Measurements from ENCODE around the gene OTUD7B.

OTUD7B gene

DNA sequence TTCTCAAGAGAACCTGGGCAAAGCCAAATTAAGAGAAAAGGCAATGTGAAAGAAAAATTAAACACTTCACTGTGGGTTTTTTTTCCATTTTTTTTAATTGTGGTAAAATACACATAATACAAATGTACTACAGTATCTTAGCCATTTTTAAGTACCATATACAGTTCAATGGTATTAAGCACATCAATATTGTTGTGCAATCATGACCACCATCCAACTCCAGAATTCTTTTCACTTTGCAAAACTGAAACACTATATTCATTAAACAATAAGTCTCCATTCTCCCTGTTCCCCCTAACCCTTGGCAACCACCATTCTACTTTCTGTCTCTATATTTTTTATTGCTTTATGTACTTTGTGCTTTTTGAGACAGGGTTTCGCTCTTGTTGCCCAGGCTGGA, 17.8 kb upstream of the OTUD7B start:
- no peaks in the 10 kb centered on the region for H3K36me3 ChIP-seq
- 0 out of 22 replicates have a peak, but pooled peaks of 1 of the 11 experiments have one; percentile 21 for TF ChIP-seq Cebpa-rat (IDR thresholded peaks at IDR 0.05)
- no peak overlapping the region for H3K4me2 ChIP-seq
- no peak overlapping the region for H3K4me3 ChIP-seq
- H3K9ac ChIP-seq = no peak overlapping the region
- H3K27me3 ChIP-seq = peaks cover 0 to 43% (median 0%) of the 10 kb centered on the region in 11 experiments; a peak in 4 of 22 replicates
- H3K27ac ChIP-seq = no peak overlapping the region
- H4K20me1 ChIP-seq = no peaks in the 10 kb centered on the region
- no peaks in the 10 kb centered on the region for H3K4me1 ChIP-seq
- H3K9me3 ChIP-seq (replicated peaks in 1 of 11) = no peaks in the 10 kb centered on the region

DNA sequence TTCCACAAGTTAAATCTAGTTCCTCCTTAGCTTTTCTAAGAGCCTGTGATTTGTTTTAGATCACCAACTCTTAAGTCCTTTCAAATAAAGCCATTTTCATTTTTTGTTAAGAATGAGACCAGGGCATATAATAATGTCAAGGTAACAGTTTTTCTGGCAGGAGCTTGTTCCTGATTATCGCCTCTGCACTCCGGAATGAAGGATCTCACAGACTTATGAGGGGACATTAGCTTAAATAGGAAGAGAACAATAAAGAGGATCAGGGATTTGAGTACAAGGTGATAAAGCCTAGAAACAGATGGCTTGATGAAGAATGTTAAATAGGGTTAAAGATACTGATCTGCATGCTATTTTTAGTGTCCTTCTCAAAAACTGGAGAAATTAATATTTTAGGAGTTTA, 13.6 kb upstream of the OTUD7B start:
- H3K4me3 ChIP-seq = no peak overlapping the region
- no peaks in the 10 kb centered on the region for H3K36me3 ChIP-seq
- no peak overlapping the region for H3K4me2 ChIP-seq
- TF ChIP-seq Cebpa-rat (IDR thresholded peaks at IDR 0.05) = no peak
- H3K27ac ChIP-seq = no peak overlapping the region
- no peaks in the 10 kb centered on the region for H3K9me3 ChIP-seq (replicated peaks in 1 of 11)
- H4K20me1 ChIP-seq = no peaks in the 10 kb centered on the region
- H3K27me3 ChIP-seq = peaks cover 0 to 70% (median 0%) of the 10 kb centered on the region in 11 experiments; a peak in 4 of 22 replicates
- no peak overlapping the region for H3K9ac ChIP-seq
- no peaks in the 10 kb centered on the region for H3K4me1 ChIP-seq

DNA sequence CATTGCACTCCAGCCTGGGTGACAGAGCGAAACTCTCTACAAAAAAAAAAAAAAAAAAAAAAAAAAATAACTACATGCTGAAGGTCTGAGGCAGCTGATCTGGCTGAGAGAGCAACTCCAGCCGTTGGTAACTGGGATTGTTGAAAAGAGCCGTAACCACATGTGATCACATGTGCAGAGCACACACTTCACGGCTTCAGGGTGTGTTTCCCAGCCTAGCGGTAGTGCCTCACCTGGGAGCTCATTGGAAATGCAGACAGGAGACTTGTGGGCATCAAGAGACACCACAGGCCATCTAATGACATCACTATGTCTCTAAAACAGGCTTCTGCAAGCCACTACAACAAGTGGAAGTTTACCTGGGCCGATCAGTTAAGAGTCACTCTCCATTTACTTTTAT, 11.8 kb upstream of the OTUD7B start:
- H3K36me3 ChIP-seq = no peaks in the 10 kb centered on the region

GRCh38 chr1:150021191-150021694, 10.7 kb upstream of the OTUD7B start:
- peaks cover 0 to 93% (median 0%) of the 10 kb centered on the region in 11 experiments; a peak in 5 of 22 replicates for H3K27me3 ChIP-seq
- H3K36me3 ChIP-seq = no peaks in the 10 kb centered on the region
- no peak overlapping the region for H3K27ac ChIP-seq
- TF ChIP-seq Cebpa-rat (IDR thresholded peaks at IDR 0.05) = no peak
- no peaks in the 10 kb centered on the region for H4K20me1 ChIP-seq
- no peaks in the 10 kb centered on the region for H3K9me3 ChIP-seq (replicated peaks in 1 of 11)
- H3K4me2 ChIP-seq = no peak overlapping the region
- no peak overlapping the region for H3K9ac ChIP-seq
- H3K4me1 ChIP-seq = peaks cover 0 to 8% (median 2%) of the 10 kb centered on the region in 10 experiments; a peak in 8 of 20 replicates
- no peak overlapping the region for H3K4me3 ChIP-seq

More for the DNA sequence above, 11.8 kb upstream of the OTUD7B start:
- Histone ChIP-seq H3K9me3 (replicated peaks in 1 of 11) (no peaks in the 10 kb centered on the region), H3K27me3 (peaks cover 0 to 86% (median 0%) of the 10 kb centered on the region in 11 experiments; a peak in 5 of 22 replicates), H3K27ac (no peak overlapping the region), H3K4me3 (no peak overlapping the region), H4K20me1 (no peaks in the 10 kb centered on the region), H3K4me2 (no peak overlapping the region), H3K4me1 (peaks cover 0 to 8% (median 2%) of the 10 kb centered on the region in 10 experiments; a peak in 8 of 20 replicates), H3K9ac (no peak overlapping the region)
- TF ChIP-seq Cebpa-rat (IDR thresholded peaks at IDR 0.05) = no peak

GRCh38 chr1:150020711-150021110, 10.2 kb upstream of the OTUD7B start:
- H3K9me3 ChIP-seq (replicated peaks in 1 of 11) = no peaks in the 10 kb centered on the region
- H3K27me3 ChIP-seq = peaks cover 0 to 93% (median 0%) of the 10 kb centered on the region in 11 experiments; a peak in 5 of 22 replicates
- no peak overlapping the region for H3K4me2 ChIP-seq
- H3K27ac ChIP-seq = no peak overlapping the region
- peaks cover 0 to 8% (median 2%) of the 10 kb centered on the region in 10 experiments; a peak in 8 of 20 replicates for H3K4me1 ChIP-seq
- TF ChIP-seq Cebpa-rat (IDR thresholded peaks at IDR 0.05) = no peak
- no peak overlapping the region for H3K9ac ChIP-seq
- no peak overlapping the region for H3K4me3 ChIP-seq
- H3K36me3 ChIP-seq = no peaks in the 10 kb centered on the region
- H4K20me1 ChIP-seq = no peaks in the 10 kb centered on the region

DNA sequence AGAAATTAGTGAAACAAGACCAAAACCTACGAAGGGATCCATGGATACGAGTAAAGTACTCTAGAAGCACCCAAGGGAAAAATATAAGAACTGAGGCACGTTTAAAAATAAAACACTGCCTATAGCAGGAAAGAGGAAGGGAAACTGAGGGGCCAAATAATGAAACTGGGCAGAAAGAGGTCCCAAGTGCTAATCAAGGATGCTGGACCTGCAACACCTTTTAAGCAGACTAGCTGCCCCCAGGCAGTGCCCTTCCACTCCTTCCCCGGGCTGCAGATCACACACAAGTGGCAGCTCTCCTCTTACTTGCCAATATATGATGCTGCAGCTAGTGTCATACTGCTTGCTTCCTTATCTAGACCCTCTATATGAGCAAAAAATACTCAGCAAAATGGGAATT, 7.6 kb upstream of the OTUD7B start:
- no peaks in the 10 kb centered on the region for H3K36me3 ChIP-seq
- H4K20me1 ChIP-seq = no peaks in the 10 kb centered on the region
- H3K27ac ChIP-seq = no peak overlapping the region
- no peak overlapping the region for H3K9ac ChIP-seq
- TF ChIP-seq Cebpa-rat (IDR thresholded peaks at IDR 0.05) = no peak
- H3K4me2 ChIP-seq = peak overlapping the region in 4 of 11 experiments; percentile 20 to 24 (median 22); a peak in 4 of 22 replicates
- no peak overlapping the region for H3K4me3 ChIP-seq
- peaks cover 0 to 14% (median 4%) of the 10 kb centered on the region in 10 experiments; a peak in 9 of 20 replicates for H3K4me1 ChIP-seq
- H3K9me3 ChIP-seq (replicated peaks in 1 of 11) = no peaks in the 10 kb centered on the region
- peaks cover 0 to 93% (median 0%) of the 10 kb centered on the region in 11 experiments; a peak in 6 of 22 replicates for H3K27me3 ChIP-seq

GRCh38 chr1:150017206-150017750, 6.8 kb upstream of the OTUD7B start:
- H3K4me1 ChIP-seq = peaks cover 0 to 14% (median 4%) of the 10 kb centered on the region in 10 experiments; a peak in 9 of 20 replicates
- no peak overlapping the region for H3K4me2 ChIP-seq
- no peak overlapping the region for H3K4me3 ChIP-seq
- no peaks in the 10 kb centered on the region for H3K36me3 ChIP-seq
- TF ChIP-seq Cebpa-rat (IDR thresholded peaks at IDR 0.05) = no peak
- H3K27ac ChIP-seq = no peak overlapping the region
- no peak overlapping the region for H3K9ac ChIP-seq
- peaks cover 5 to 93% (median 7%) of the 10 kb centered on the region in 11 experiments; a peak in 21 of 22 replicates for H3K27me3 ChIP-seq
- H4K20me1 ChIP-seq = 0 out of 22 replicates have a peak, but pooled peaks cover 0 to 6% (median 0%) of the 10 kb centered on the region in 11 experiments
- no peaks in the 10 kb centered on the region for H3K9me3 ChIP-seq (replicated peaks in 1 of 11)

DNA sequence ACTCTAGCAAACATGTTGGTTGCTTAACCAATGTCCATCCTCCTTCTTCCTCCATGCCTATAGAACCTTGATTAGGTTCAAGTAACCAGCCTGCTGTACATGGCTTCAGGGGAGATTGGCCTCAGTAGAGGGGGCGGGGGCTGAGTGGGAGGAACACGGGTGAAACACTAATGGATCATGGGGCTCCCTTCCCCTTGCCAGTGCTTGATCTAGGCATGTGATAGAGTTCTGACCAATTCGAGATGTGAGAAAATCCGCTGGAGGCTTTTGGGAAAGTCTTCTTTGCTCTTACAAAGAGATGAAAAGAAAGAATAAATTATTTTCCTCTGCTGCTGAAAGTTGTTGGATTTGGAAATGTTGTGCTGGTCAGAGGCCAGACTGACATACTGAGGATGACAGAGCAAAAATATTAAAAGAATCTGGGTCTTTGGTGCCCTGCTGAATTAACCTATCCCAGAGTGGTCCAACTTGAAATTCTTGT, 5.2 kb upstream of the OTUD7B start:
- H3K27me3 ChIP-seq = peaks cover 21 to 95% (median 23%) of the 10 kb centered on the region in 11 experiments
- no peak overlapping the region for H3K4me3 ChIP-seq
- H3K4me2 ChIP-seq = peak overlapping the region in 3 of 11 experiments; percentile 4 to 12 (median 6); a peak in 2 of 22 replicates
- H3K9ac ChIP-seq = no peak overlapping the region
- H3K27ac ChIP-seq = no peak overlapping the region
- peaks cover 0 to 8% (median 0%) of the 10 kb centered on the region in 11 experiments; a peak in 1 of 22 replicates for H4K20me1 ChIP-seq
- H3K4me1 ChIP-seq = peaks cover 0 to 14% (median 4%) of the 10 kb centered on the region in 10 experiments; a peak in 9 of 20 replicates
- peaks cover 0 to 6% (median 3%) of the 10 kb centered on the region in 11 experiments; a peak in 17 of 22 replicates for H3K9me3 ChIP-seq (replicated peaks in 1 of 11)
- TF ChIP-seq Cebpa-rat (IDR thresholded peaks at IDR 0.05) = no peak
- no peaks in the 10 kb centered on the region for H3K36me3 ChIP-seq

DNA sequence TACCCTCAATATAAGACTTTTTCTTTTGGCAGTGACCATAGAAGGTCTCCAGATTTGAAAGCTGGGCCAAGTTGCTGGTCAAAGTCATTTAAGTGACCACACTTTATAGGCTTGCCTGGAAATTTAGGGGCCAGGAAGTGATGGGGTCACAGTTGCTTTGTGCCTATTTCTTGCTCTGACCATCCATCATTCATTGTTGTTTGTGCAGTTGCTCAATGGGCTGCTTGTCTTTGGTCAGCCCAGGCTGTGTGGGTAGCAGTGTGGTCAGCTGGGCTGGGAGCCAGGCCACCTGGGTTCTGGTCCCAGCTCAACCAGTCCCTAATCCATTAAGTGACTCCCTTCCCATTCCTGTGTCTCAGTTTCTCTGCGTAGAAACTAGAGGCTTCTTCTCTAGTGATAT, 2.1 kb upstream of the OTUD7B start:
- H3K27ac ChIP-seq = no peak overlapping the region
- H3K4me2 ChIP-seq = no peak overlapping the region
- H4K20me1 ChIP-seq = peaks cover 0 to 17% (median 0%) of the 10 kb centered on the region in 11 experiments; a peak in 2 of 22 replicates
- H3K9ac ChIP-seq = no peak overlapping the region
- H3K27me3 ChIP-seq = peaks cover 47 to 95% (median 54%) of the 10 kb centered on the region in 11 experiments
- H3K36me3 ChIP-seq = no peaks in the 10 kb centered on the region
- TF ChIP-seq Cebpa-rat (IDR thresholded peaks at IDR 0.05) = no peak
- H3K4me3 ChIP-seq = no peak overlapping the region
- H3K9me3 ChIP-seq (replicated peaks in 1 of 11) = peaks cover 0 to 15% (median 11%) of the 10 kb centered on the region in 11 experiments; a peak in 19 of 22 replicates
- H3K4me1 ChIP-seq = peaks cover 0 to 6% (median 0%) of the 10 kb centered on the region in 10 experiments; a peak in 3 of 20 replicates
